DMS 273 (cell line): Measurements from ENCODE around the gene P2RY8.
"Not testable (repeated sequence)": the region's sequence is repeated elsewhere in the genome, so short reads cannot be mapped to it uniquely, and the experiment has no call there.

Experiments
- DNase-seq: peaks from one replicate; lab custom pipeline; 2025; ENCODE audit not compliant: unreplicated experiment; lab: John Stamatoyannopoulos, UW

The P2RY8 gene

DNA sequence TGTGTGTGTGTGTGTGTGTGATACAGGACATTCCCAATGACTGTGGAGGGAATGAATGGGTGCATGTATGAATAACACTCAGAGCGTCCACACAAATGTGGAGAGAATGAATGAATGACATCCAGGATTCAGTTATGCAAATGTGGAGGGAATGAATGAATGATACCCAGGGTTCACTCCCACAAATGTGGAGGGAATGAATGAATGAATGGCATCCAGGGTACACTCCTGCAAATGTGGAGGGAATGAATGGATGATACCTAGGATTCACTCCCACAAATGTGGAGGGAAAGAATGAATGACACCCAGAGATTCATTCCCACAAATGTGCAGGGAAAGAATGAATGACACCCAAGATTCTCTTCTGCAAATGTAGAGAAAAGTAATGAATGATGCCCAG, 48.2 kb downstream of the P2RY8 start:
- DNase-seq: no peak

DNA sequence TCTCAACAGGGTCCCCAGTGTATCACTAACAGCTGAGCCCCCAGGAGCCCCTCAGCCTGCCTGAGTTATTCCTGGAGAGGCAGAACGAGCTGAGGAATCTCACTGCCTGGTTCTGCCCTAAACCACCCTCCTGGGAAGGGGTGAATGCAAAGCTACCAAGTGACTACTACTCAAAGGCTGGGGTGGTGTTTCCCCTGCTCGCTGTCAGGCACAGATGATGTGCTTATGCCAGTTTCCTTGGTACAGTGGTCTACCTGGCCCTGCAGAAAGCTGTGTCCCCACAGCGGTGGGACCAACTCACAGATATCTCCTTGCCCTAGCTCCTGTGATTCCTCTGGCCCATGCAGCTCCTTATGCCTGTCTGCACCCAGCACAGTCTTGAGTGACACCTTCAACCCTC, 48.8 kb downstream of the P2RY8 start:
- no peak for DNase-seq

DNA sequence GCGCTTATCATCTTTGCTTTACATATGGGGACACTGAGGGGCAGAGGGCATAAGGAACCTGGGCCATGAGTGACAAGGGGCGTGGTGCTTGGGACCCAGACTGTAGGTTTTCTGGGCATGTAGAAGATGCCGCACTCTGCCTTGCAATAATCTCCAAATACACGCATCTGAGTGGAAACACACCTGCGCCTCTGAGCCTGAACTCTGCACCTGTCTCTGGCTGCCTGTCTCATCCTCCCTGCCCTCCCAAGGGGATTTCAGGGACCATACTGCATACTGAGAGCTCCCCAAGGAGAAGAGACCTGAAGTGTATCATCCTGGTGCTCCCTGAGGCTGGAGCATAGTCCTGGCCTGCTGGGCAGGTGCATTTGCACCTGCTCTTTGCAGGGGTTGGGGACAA, 49.6 kb downstream of the P2RY8 start:
- DNase-seq: no peak

GRCh38 chrX:1486749-1487361, 50.1 kb downstream of the P2RY8 start:
- DNase-seq: no peak

DNA sequence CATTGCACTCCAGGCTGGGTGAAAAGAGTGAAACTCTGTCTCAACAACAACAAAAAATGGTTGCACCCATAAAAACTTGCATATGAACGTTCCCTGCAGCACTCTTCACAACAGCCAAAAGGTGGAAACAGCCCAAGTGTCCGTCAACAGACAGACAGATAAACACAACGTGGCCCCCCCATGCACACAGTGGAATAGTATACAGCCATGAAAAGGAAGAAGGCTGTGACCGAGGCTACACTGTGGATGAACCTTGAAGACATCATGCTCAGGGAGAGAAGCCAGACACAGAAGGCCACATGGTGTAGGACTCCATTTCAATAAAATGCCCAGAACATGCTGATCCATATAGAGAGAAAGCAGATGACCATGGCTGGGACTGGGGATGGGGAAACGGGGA, 50.8 kb downstream of the P2RY8 start:
- no peak for DNase-seq

DNA sequence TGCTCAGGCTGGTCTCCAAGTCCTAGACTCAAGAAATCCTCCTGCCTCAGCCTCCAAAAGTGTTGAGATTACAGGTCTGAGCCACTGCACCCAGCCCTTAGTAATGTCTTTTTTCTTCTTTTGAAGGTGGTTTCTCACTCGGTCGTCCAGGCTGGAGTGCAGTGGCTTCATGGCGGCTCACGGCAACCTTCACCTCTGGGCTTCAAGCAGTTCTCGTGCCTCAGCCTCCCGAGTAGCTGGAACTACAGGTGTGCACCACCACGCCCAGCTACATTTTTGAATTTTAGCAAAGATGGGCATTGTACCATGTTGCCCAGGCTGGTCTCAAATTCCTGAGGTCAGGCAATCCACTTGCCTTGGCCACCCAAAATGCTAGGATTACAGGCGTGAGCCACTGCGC, 52.0 kb downstream of the P2RY8 start:
- DNase-seq: no peak

DNA sequence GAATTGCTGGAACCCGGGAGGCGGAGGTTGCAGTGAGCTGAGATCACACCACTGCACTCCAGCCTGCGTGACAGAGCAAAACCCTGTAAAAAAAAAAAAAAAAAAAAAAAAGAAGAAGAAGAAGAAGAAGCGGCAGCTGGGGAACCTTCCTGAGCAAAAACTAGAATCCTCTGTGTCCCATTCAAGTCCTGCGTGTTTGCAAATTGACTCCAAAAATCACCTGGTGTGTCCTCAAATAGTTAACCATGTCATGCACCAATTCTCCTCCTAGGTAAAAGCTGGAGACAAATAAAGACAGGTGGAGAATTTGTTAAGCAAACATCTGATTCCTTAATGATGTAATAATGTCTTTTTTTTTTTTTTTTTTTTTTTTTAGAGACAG, 52.4 kb downstream of the P2RY8 start:
- no peak for DNase-seq

- DNase-seq: no peak
Observed at GRCh38 chrX:1483843-1484637, 52.9 kb downstream of the P2RY8 start.

- not testable (repeated sequence) for DNase-seq
Observed at GRCh38 chrX:1482530-1482928, 54.5 kb downstream of the P2RY8 start.

GRCh38 chrX:1481636-1482529, 55.1 kb downstream of the P2RY8 start:
- no peak for DNase-seq

GRCh38 chrX:1480082-1480785, 56.8 kb downstream of the P2RY8 start:
- DNase-seq: no peak

DNA sequence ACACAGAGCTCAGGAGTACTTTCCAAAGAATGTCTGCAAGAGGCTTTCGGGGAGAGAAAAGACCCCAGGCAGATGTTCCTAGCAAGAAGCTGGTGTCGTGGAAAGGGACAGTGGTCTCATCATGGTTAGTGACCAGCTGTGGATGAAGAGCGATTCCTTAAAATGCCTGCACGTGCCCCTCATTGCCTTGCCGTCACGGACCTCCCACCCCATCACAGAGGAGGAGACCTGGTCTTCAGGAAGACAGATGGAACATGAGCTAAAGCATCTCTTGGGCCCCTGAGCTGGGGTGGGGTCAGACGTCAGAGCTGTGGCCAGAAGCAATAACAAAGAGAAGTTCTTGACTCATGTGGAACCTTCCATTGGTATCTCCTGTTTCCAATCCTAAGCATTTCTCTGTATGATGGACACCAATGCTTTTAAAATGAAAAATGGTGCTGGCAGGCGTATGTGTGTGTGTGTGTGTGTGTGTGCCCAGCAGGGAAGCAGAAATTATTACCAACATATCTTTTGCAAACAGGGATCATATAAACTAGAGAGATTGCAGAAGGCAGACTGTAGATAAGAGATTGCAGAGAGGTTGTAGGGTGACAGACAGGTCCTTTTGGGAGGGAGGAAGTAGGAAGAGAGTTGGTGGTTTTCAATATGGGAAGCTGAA, 59.1 kb downstream of the P2RY8 start:
- DNase-seq: no peak

- DNase-seq: no peak
Observed at GRCh38 chrX:1477229-1477628, 59.8 kb downstream of the P2RY8 start.

GRCh38 chrX:1476682-1477081, 60.3 kb downstream of the P2RY8 start:
- no peak for DNase-seq

- no peak for DNase-seq
Observed at GRCh38 chrX:1475881-1476280, 61.1 kb downstream of the P2RY8 start.

DNA sequence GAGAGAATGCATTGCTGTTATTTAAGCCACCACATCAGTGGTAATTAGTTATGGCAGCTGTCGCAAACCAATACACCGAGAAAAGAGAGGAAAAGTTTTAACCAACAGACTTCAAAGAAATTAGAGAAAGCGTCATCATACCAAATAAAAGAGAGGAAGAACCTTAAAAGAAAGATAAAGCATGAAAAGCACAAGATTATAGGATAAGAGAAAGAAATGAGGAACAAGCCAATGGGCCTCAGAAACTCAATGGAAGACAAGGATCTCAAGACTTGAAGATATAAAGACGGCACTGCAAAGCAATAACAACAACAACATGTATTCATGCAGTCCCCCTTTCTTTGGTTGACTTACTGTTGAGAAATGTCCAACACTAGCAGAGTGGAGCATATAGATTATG, 61.5 kb downstream of the P2RY8 start:
- no peak for DNase-seq

GRCh38 chrX:1474593-1474992, 62.4 kb downstream of the P2RY8 start:
- DNase-seq: not testable (repeated sequence)

DNA sequence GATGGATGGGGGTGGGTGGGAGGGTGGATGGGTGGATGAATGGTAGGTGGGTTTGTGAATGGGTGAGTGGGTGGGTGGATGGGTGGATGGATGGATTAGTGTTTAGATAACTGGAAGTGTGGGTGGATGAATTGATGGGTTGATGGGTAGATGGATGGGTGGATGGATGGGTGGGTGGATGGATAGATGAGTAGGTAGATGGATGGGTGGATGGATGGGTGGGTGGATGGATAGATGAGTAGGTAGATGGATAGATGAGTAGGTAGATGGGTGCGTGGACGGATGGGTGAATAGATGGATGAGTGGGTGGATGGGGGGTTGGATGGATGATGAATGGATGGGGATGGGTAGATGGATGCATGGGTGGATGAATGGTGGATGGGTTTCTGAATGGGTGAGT, 64.0 kb downstream of the P2RY8 start:
- no peak for DNase-seq

DNA sequence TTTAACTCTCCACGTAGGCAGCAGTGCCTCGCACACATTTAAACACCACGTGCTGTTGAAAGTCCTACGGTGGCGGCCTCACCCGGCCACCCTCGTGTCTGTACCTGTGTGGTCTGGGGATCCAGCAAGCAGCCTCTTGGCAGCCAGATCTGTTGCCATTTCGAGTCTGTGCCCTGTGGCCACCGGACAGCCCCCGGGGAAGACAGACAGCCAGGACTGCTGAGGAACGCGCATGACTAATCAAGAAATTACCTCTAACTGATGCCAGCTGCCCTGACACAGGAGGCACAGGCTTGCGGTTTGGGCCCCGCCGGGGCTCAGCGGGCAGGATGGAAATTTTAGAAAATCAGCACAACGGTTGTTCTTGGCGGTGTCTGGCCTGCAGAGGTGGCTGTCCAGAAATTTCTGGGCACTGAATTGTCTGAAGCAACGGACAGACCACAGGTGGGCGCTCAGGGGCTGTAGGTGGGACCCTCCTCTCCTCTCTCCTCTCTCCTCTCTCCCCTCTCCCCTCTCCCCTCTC, 68.7 kb downstream of the P2RY8 start:
- DNase-seq: peak; percentile 72

- DNase-seq: no peak
Observed at GRCh38 chrX:1466971-1467561, 69.9 kb downstream of the P2RY8 start.
